ENCODE measurements around the gene NEK1. TPM values are rescaled to one million over a fixed set of nuclear protein-coding genes. Genes with fewer than 3 reads are reported as not detected.

The NEK1 gene
- total RNA-seq, 2 experiments from 2014 or later, result 10.7 to 11.4 TPM

GRCh38 chr4:169399976-169400767 lies 212.2 kb downstream of the NEK1 start:
- CTCF ChIA-PET, result no interaction called here
- Mint-ChIP-seq H3K4me3 (no peak overlapping the region), H3K27ac (no peak overlapping the region), H3K27me3 (no peaks in the 10 kb centered on the region), H3K9me3 (no peaks in the 10 kb centered on the region), H3K36me3 (peaks cover 19% of the 10 kb centered on the region), H3K4me1 (ENCODE audit: low read depth) (no peaks in the 10 kb centered on the region)
- no peak for DNase-seq
- POLR2A ChIA-PET, result no interaction called here
- intact Hi-C loops (cut with micrococcal nuclease), result no loop called here

DNA sequence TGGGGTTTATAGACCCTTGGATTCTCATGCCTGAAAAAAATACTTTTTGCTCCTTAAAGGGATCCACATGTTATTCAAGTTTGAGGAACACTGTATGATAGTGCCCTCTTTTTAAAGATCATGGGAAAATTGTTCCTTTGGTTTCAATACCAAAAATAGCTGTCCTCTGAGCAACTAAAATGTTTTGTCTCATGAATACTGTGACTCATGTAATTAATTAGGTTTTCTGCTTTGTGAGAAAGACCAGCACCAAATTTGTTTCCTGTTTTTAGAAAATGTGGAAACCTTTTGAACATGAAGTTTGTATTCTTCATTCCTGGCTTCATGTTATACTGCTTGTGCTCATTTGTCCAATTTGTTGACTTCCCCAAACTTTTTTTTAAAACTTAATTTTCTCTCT lies 214.1 kb downstream of the NEK1 start:
- no peak for DNase-seq
- Mint-ChIP-seq H3K27me3 (no peaks in the 10 kb centered on the region), H3K4me1 (ENCODE audit: low read depth) (no peaks in the 10 kb centered on the region), H3K4me3 (no peak overlapping the region), H3K9me3 (no peaks in the 10 kb centered on the region), H3K27ac (no peak overlapping the region), H3K36me3 (peaks cover 20% of the 10 kb centered on the region)
- POLR2A ChIA-PET, result no interaction called here
- CTCF ChIA-PET, result interaction anchor here (1.5 kb wide), 1 partner anchor 13 kb away, joined by 3 read pairs; no protein-coding TSS in a partner anchor
- intact Hi-C loops (cut with micrococcal nuclease), result no loop called here

DNA sequence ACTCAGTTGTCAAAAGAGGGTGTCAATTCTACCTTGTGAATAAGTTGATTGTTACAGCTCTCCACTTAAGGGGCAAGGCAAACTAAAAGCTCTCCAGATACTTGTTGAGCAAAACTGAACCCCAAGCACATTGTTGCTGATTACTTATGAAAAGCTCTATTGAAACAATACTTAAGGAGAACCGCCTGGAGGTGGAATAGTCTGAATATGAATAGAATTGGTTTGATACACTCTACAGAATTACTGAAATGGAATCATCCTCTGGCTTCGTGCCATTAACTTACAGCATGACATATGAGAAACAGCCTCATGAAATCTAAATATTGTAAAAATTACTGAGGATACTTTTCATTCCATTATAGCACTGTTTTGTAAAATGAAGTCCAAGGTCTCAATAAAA lies 214.6 kb downstream of the NEK1 start:
- CTCF ChIA-PET, result interaction anchor here (0.6 to 1.5 kb wide), 2 partner anchors 13 to 472 kb away, joined by 3 read pairs; no protein-coding TSS in a partner anchor
- Mint-ChIP-seq H3K36me3 (peaks cover 20% of the 10 kb centered on the region), H3K27ac (no peak overlapping the region), H3K27me3 (no peaks in the 10 kb centered on the region), H3K4me3 (no peak overlapping the region), H3K9me3 (no peaks in the 10 kb centered on the region), H3K4me1 (ENCODE audit: low read depth) (no peaks in the 10 kb centered on the region)
- no peak for DNase-seq
- POLR2A ChIA-PET, result no interaction called here
- intact Hi-C loops (cut with micrococcal nuclease), result no loop called here

DNA sequence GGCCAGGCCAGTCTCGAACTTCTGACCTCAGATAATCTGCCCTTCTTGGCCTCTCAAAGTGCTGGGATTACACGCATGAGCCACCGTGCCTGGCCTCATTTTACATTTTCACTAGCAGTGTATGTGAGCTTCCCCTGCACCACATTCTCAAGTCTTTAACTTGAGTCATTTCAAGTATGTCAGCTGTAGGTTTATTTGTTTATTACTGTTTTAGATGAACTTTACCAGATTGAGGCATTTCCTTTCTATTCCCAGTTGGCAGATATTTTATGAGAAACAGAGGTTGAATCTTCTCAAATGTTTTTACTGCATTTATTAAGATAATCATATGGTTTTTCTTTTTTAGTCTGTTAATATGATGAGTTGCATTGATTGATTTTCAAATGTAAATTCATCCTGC lies 227.0 kb downstream of the NEK1 start:
- Mint-ChIP-seq H3K9me3 (peaks cover 13% of the 10 kb centered on the region), H3K27ac (no peak overlapping the region), H3K36me3 (no peaks in the 10 kb centered on the region), H3K4me3 (no peak overlapping the region), H3K27me3 (no peaks in the 10 kb centered on the region), H3K4me1 (ENCODE audit: low read depth) (no peaks in the 10 kb centered on the region)
- ChIA-PET POLR2A (no interaction called here), CTCF (no interaction called here)
- intact Hi-C loops (cut with micrococcal nuclease), result no loop called here
- DNase-seq, result no peak

GRCh38 chr4:169384779-169385178 lies 227.6 kb downstream of the NEK1 start:
- no peaks in the 10 kb centered on the region for H3K27me3 Mint-ChIP-seq
- intact Hi-C loops (cut with micrococcal nuclease), result no loop called here
- ChIA-PET CTCF (no interaction called here), POLR2A (no interaction called here)
- H3K27ac Mint-ChIP-seq, result no peak overlapping the region
- H3K4me1 Mint-ChIP-seq (ENCODE audit: low read depth), result no peaks in the 10 kb centered on the region
- no peak overlapping the region for H3K4me3 Mint-ChIP-seq
- no peak for DNase-seq
- peaks cover 13% of the 10 kb centered on the region for H3K9me3 Mint-ChIP-seq
- H3K36me3 Mint-ChIP-seq, result no peaks in the 10 kb centered on the region

DNA sequence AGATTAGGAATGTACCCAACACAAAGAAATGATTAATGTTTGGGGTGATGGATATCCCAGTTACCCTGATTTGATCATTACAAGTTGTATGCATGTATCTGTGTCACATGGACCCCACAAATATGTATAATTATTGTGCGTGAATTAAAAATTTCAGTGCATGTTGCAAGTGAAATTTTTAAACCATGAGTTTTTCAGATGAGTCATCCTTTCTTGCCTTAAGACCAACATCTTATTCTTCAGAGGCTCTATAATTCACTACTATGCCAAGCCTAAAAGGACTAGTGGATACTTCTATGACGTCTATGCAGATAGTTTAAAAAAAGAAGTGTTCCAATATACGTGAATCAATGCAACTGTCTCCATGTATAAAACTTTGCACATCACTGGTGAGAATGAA lies 228.7 kb downstream of the NEK1 start:
- intact Hi-C loops (cut with micrococcal nuclease), result no loop called here
- Mint-ChIP-seq H3K4me1 (ENCODE audit: low read depth) (no peaks in the 10 kb centered on the region), H3K9me3 (peaks cover 16% of the 10 kb centered on the region), H3K27me3 (no peaks in the 10 kb centered on the region), H3K27ac (no peak overlapping the region), H3K36me3 (no peaks in the 10 kb centered on the region), H3K4me3 (no peak overlapping the region)
- no peak for DNase-seq
- ChIA-PET POLR2A (no interaction called here), CTCF (no interaction called here)

DNA sequence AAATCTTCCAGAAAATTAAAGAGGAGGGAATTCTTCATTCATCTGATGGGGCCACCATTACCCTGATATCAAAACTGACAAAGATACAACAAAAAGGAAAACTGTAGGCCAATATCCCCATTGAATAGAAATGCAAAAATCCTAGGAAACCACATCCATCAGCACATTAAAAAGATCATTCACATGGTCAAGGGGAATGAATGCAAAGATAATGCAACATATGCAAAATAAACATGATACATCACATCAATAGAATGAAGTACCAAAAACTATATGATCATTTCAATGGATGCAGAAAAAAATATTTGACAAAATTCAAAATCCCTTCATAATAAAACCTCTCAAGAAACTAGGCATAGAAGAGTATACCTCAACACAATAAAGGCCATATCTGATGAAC lies 232.7 kb downstream of the NEK1 start:
- ChIA-PET POLR2A (no interaction called here), CTCF (no interaction called here)
- Mint-ChIP-seq H3K27ac (no peak overlapping the region), H3K4me3 (no peak overlapping the region), H3K9me3 (peaks cover 32% of the 10 kb centered on the region), H3K4me1 (ENCODE audit: low read depth) (no peaks in the 10 kb centered on the region), H3K27me3 (no peaks in the 10 kb centered on the region), H3K36me3 (peaks cover 4% of the 10 kb centered on the region)
- intact Hi-C loops (cut with micrococcal nuclease), result no loop called here
- no peak for DNase-seq

DNA sequence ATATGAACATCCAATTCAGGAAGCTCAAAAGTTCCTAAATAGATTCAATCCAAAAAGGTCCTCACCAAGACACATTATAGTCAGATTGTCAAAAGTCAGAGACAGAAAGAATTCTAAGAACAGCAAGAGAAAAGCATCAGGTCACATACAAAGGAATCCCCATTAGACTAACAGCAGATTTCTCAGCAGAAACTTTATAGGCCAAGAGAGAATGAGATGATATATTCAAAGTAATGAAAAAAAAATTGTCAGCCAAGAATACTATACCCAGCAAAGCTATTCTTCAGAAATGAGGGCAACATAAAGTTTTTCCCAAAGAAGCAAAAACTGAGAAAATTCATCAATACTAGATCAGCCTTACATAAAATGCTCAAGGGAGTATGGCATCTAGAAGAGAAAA lies 235.0 kb downstream of the NEK1 start:
- DNase-seq, result no peak
- Mint-ChIP-seq H3K27ac (no peak overlapping the region), H3K27me3 (no peaks in the 10 kb centered on the region), H3K4me3 (no peak overlapping the region), H3K4me1 (ENCODE audit: low read depth) (no peaks in the 10 kb centered on the region), H3K9me3 (peaks cover 33% of the 10 kb centered on the region), H3K36me3 (peaks cover 4% of the 10 kb centered on the region)
- intact Hi-C loops (cut with micrococcal nuclease), result no loop called here
- ChIA-PET POLR2A (no interaction called here), CTCF (no interaction called here)

- intact Hi-C loops (cut with micrococcal nuclease), result no loop called here
- DNase-seq, result no peak
- Mint-ChIP-seq H3K9me3 (peaks cover 33% of the 10 kb centered on the region), H3K4me3 (no peak overlapping the region), H3K27ac (no peak overlapping the region), H3K27me3 (no peaks in the 10 kb centered on the region), H3K4me1 (ENCODE audit: low read depth) (no peaks in the 10 kb centered on the region), H3K36me3 (peaks cover 4% of the 10 kb centered on the region)
- ChIA-PET POLR2A (no interaction called here), CTCF (no interaction called here)
Measured at GRCh38 chr4:169376421-169376820, 236.0 kb downstream of the NEK1 start.

GRCh38 chr4:169372791-169373190 lies 239.6 kb downstream of the NEK1 start:
- intact Hi-C loops (cut with micrococcal nuclease), result no loop called here
- CTCF ChIA-PET, result no interaction called here
- Mint-ChIP-seq H3K27ac (no peak overlapping the region), H3K4me1 (ENCODE audit: low read depth) (no peaks in the 10 kb centered on the region), H3K9me3 (peaks cover 20% of the 10 kb centered on the region), H3K36me3 (peaks cover 4% of the 10 kb centered on the region), H3K4me3 (no peak overlapping the region), H3K27me3 (no peaks in the 10 kb centered on the region)
- no peak for DNase-seq
- POLR2A ChIA-PET, result no interaction called here

- no peaks in the 10 kb centered on the region for H3K36me3 Mint-ChIP-seq
- no peak for DNase-seq
- ChIA-PET CTCF (no interaction called here), POLR2A (no interaction called here)
- intact Hi-C loops (cut with micrococcal nuclease), result no loop called here
- H3K27ac Mint-ChIP-seq, result no peak overlapping the region
- H3K27me3 Mint-ChIP-seq, result no peaks in the 10 kb centered on the region
- peaks cover 11% of the 10 kb centered on the region for H3K9me3 Mint-ChIP-seq
- H3K4me3 Mint-ChIP-seq, result no peak overlapping the region
- no peaks in the 10 kb centered on the region for H3K4me1 Mint-ChIP-seq (ENCODE audit: low read depth)
Measured at GRCh38 chr4:169369634-169370033, 242.7 kb downstream of the NEK1 start.

DNA sequence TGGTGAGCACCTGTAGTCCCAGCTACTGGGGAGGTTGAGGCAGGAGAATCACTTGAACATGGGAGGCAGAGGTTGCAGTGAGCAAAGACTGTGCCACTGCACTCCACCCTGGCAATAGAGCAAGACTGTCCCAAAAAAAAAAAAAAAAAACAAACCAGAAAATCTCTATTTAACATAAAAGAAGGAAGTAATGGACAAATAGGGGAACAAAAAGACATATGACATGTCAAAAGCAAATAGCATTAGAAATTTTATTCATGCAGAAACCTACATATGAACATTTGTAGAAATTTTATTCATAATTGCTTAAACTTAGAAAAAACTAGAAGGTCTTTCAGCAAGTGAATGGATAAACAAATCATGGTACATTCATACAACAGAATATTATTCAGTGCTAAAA lies 244.6 kb downstream of the NEK1 start:
- H3K9me3 Mint-ChIP-seq, result peaks cover 10% of the 10 kb centered on the region
- no peaks in the 10 kb centered on the region for H3K4me1 Mint-ChIP-seq (ENCODE audit: low read depth)
- no peak overlapping the region for H3K4me3 Mint-ChIP-seq
- no peaks in the 10 kb centered on the region for H3K36me3 Mint-ChIP-seq
- no peaks in the 10 kb centered on the region for H3K27me3 Mint-ChIP-seq
- intact Hi-C loops (cut with micrococcal nuclease), result no loop called here
- DNase-seq, result no peak
- CTCF ChIA-PET, result no interaction called here
- no peak overlapping the region for H3K27ac Mint-ChIP-seq
- POLR2A ChIA-PET, result no interaction called here

- DNase-seq, result no peak
- intact Hi-C loops (cut with micrococcal nuclease), result no loop called here
Measured at GRCh38 chr4:169366821-169367220, 245.6 kb downstream of the NEK1 start.

More at GRCh38 chr4:169366821-169367220, 245.6 kb downstream of the NEK1 start:
- CTCF ChIA-PET, result no interaction called here
- no peaks in the 10 kb centered on the region for H3K36me3 Mint-ChIP-seq
- H3K9me3 Mint-ChIP-seq, result peaks cover 10% of the 10 kb centered on the region
- no peak overlapping the region for H3K27ac Mint-ChIP-seq
- POLR2A ChIA-PET, result no interaction called here
- no peak overlapping the region for H3K4me3 Mint-ChIP-seq
- no peaks in the 10 kb centered on the region for H3K4me1 Mint-ChIP-seq (ENCODE audit: low read depth)
- peaks cover 2% of the 10 kb centered on the region for H3K27me3 Mint-ChIP-seq
